CD14-positive monocyte (primary cell): ENCODE results near the gene HCK. TPM values are rescaled to one million over a fixed set of nuclear protein-coding genes. Genes with fewer than 3 reads are reported as not detected.

Experiments used
- DNase-seq, 3 donors: peaks; one replicate each; pipeline ENCODE4 v3.0.0-alpha.2; 2011 to 2022
- H2AFZ ChIP-seq: 2 replicates; pipeline ENCODE4 v1.6.0; 2012; ENCODE audit warnings: mild to moderate bottlenecking, low read depth, low read length, inconsistent platforms; ENCODE audit not compliant: insufficient read depth, poor library complexity, severe bottlenecking
- H3K27ac ChIP-seq, 2 donors: 1 replicate in 1 of 2; 2 replicates in 1 of 2; pipeline ENCODE4 v1.5.1; 2012 to 2013; ENCODE audit warnings: low read length in 2 of 2, control low read depth in 1 of 2, inconsistent platforms in 1 of 2, low read depth in 1 of 2, mild to moderate bottlenecking in 1 of 2
- H3K27me3 ChIP-seq, 2 donors: one replicate each; pipeline versions ENCODE4 v1.6.0 to v1.6.1; 2011 to 2013; ENCODE audit warnings: low read length in 2 of 2; ENCODE audit not compliant: control insufficient read depth in 2 of 2, insufficient read depth in 2 of 2
- H3K36me3 ChIP-seq, 2 donors: replicated peaks in 1 of 2; 1 replicate in 1 of 2; 2 replicates in 1 of 2; pipeline versions ENCODE4 v1.5.1 to v1.6.1; 2012 to 2013; ENCODE audit warnings: low read length in 2 of 2, control low read depth in 1 of 2, inconsistent platforms in 1 of 2, mild to moderate bottlenecking in 1 of 2; ENCODE audit not compliant: insufficient read depth in 2 of 2, control insufficient read depth in 1 of 2
- H3K4me1 ChIP-seq, 2 donors: 1 replicate in 1 of 2; 2 replicates in 1 of 2; pipeline versions ENCODE4 v1.5.1 to v1.6.1; 2012 to 2013; ENCODE audit warnings: low read length in 2 of 2, control low read depth in 1 of 2, inconsistent platforms in 1 of 2, mild to moderate bottlenecking in 1 of 2, moderate library complexity in 1 of 2; ENCODE audit not compliant: insufficient read depth in 2 of 2, control insufficient read depth in 1 of 2
- H3K4me2 ChIP-seq: replicated peaks from 2 replicates; pipeline ENCODE3; 2012; ENCODE audit warnings: low read length, moderate library complexity, mild to moderate bottlenecking; ENCODE audit not compliant: poor library complexity, severe bottlenecking; ENCODE audit errors: extremely low read depth
- H3K4me3 ChIP-seq, 3 experiments: fragments of 200-600 bp in 1 of 3; sonication (generic) in 1 of 3; replicated peaks in 1 of 3; 1 replicate in 2 of 3; 2 replicates in 1 of 3; pipeline ENCODE4 v1.5.1; 2011 to 2013; ENCODE audit warnings: low read length in 3 of 3, mild to moderate bottlenecking in 3 of 3, control low read depth in 2 of 3, low read depth in 2 of 3, inconsistent platforms in 1 of 3, moderate library complexity in 1 of 3
- H3K79me2 ChIP-seq: 2 replicates; pipeline ENCODE4 v1.6.0; 2012; ENCODE audit warnings: mild to moderate bottlenecking, control low read depth, inconsistent platforms, low read length, moderate library complexity; ENCODE audit not compliant: insufficient read depth
- H3K9ac ChIP-seq: 2 replicates; pipeline ENCODE4 v1.6.0; 2017; ENCODE audit warnings: low read length, mild to moderate bottlenecking; ENCODE audit not compliant: insufficient read depth, poor library complexity, severe bottlenecking
- H3K9me3 ChIP-seq, 2 donors: replicated peaks in 1 of 2; 1 replicate in 1 of 2; 2 replicates in 1 of 2; pipeline versions ENCODE4 v1.5.1 to v1.6.1; 2012 to 2013; ENCODE audit warnings: low read length in 2 of 2, control low read depth in 1 of 2; ENCODE audit not compliant: control insufficient read depth in 1 of 2, insufficient read depth in 1 of 2
- H4K20me1 ChIP-seq: 2 replicates; pipeline ENCODE4 v1.6.0; 2012; ENCODE audit warnings: mild to moderate bottlenecking, low read length, control low read depth, moderate library complexity; ENCODE audit not compliant: insufficient read depth
- H3K27ac Mint-ChIP-seq, 7 donors: one replicate each; pipeline ENCODE4 v1.8.0; 2020; ENCODE audit warnings: mild to moderate bottlenecking in 7 of 7, mixed read lengths in 7 of 7, moderate library complexity in 6 of 7, inconsistent platforms in 2 of 7
- H3K27me3 Mint-ChIP-seq, 3 donors: one replicate each; pipeline ENCODE4 v1.8.0; 2021 to 2022; ENCODE audit warnings: low read depth in 3 of 3, mild to moderate bottlenecking in 3 of 3, mixed read lengths in 3 of 3, moderate library complexity in 3 of 3, inconsistent platforms in 1 of 3
- H3K36me3 Mint-ChIP-seq, 2 donors: one replicate each; pipeline ENCODE4 v1.8.0; 2020; ENCODE audit warnings: mixed read lengths in 2 of 2, inconsistent platforms in 1 of 2, mild to moderate bottlenecking in 1 of 2
- H3K4me1 Mint-ChIP-seq: one replicate; pipeline ENCODE4 v1.8.0; 2020; ENCODE audit warnings: mild to moderate bottlenecking, mixed read lengths
- H3K4me3 Mint-ChIP-seq, 2 donors: one replicate each; pipeline ENCODE4 v1.8.0; 2020; ENCODE audit warnings: mild to moderate bottlenecking in 2 of 2, mixed read lengths in 2 of 2, moderate library complexity in 1 of 2
- H3K9me3 Mint-ChIP-seq, 7 donors: one replicate each; pipeline ENCODE4 v1.8.0; 2020 to 2022; ENCODE audit warnings: mixed read lengths in 7 of 7, mild to moderate bottlenecking in 6 of 7, moderate library complexity in 6 of 7, inconsistent platforms in 2 of 7
- CTCF ChIP-seq: fragments of 200-600 bp; IDR thresholded peaks from one replicate; pipeline ENCODE4 v1.8.0; 2022; ENCODE audit warnings: antibody characterized with exemption, mild to moderate bottlenecking
- WGBS: methylation state at CpG from one replicate; pipeline ENCODE4 v1.1.5; 2013; ENCODE audit warnings: missing lambda C conversion rate; ENCODE audit not compliant: insufficient coverage; 5-methylcytosine and 5-hydroxymethylcytosine counted together
- intact Hi-C, 2 donors: fragments of 100-400 bp; cut with micrococcal nuclease; formaldehyde crosslinking; loops; one replicate each; pipeline versions ENCODE4 v1.15.0 to v1.15.1; 2023
- polyA plus RNA-seq, 3 donors: library from polyadenylated mRNA; depleted of rRNA in 1 of 3; unstranded in 2 of 3; stranded (reverse) in 1 of 3; fragments of 300-500 nt in 2 of 3; fragments of >200 nt in 1 of 3; fragmentation: Illumina TruSeq in 2 of 3; gene quantifications; 1 replicate in 2 of 3; 2 replicates in 1 of 3; pipeline ENCODE4 v1.2.3, GENCODE V29; 2012 to 2021

The HCK gene
- polyA plus RNA-seq, 3 donors, result 430 to 688 (median 526) TPM

- peaks cover 90 to 97% of the 10 kb centered on the region in 2 donors for H3K36me3 Mint-ChIP-seq
- H3K4me3 ChIP-seq, result no peak overlapping the region
- no peak for DNase-seq
- H3K9me3 ChIP-seq, result no peaks in the 10 kb centered on the region
- no peak for TF ChIP-seq CTCF
- H3K4me1 Mint-ChIP-seq, result peaks cover 50% of the 10 kb centered on the region
- peak overlapping the region in 6 of 7 donors; percentile 4 to 81 (median 74) for H3K27ac Mint-ChIP-seq
- no peaks in the 10 kb centered on the region for H3K27me3 ChIP-seq
- H3K4me3 Mint-ChIP-seq, result no peak overlapping the region
- peaks cover 52 to 75% of the 10 kb centered on the region in 2 donors for H3K4me1 ChIP-seq
- peaks cover 87 to 96% of the 10 kb centered on the region in 2 donors for H3K36me3 ChIP-seq
- peaks cover 85% of the 10 kb centered on the region for H4K20me1 ChIP-seq
- intact Hi-C loops, result no loop called here
- peak overlapping the region; percentile 40 for H3K9ac ChIP-seq
- WGBS, result 100% methylated on average over 1 of the region's 1 CpG
- H3K27ac ChIP-seq, result peak overlapping the region; percentile 3 to 74
- H3K27me3 Mint-ChIP-seq, result peaks cover 0 to 2% (median 2%) of the 10 kb centered on the region in 3 donors
- peaks cover 57% of the 10 kb centered on the region for H3K79me2 ChIP-seq
- H2AFZ ChIP-seq, result no peak overlapping the region
- no peaks in the 10 kb centered on the region for H3K9me3 Mint-ChIP-seq
- no peak overlapping the region for H3K4me2 ChIP-seq
These were observed 23.5 kb downstream of the HCK start for GRCh38 chr20:32075534-32075933.

GRCh38 chr20:32077190-32077589 is 25.1 kb downstream of the HCK start:
- Histone ChIP-seq H3K9ac (no peak overlapping the region), H3K4me1 (peaks cover 47 to 70% of the 10 kb centered on the region in 2 donors), H2AFZ (no peak overlapping the region), H3K36me3 (peaks cover 91 to 100% of the 10 kb centered on the region in 2 donors), H3K79me2 (peaks cover 45% of the 10 kb centered on the region), H3K4me2 (no peak overlapping the region), H3K4me3 (no peak overlapping the region), H3K9me3 (no peaks in the 10 kb centered on the region), H3K27ac (peak overlapping the region; percentile 58 to 74), H3K27me3 (no peaks in the 10 kb centered on the region), H4K20me1 (peaks cover 88% of the 10 kb centered on the region)
- Mint-ChIP-seq H3K9me3 (no peaks in the 10 kb centered on the region), H3K4me3 (no peak overlapping the region), H3K4me1 (peaks cover 48% of the 10 kb centered on the region), H3K27me3 (peaks cover 0 to 2% (median 0%) of the 10 kb centered on the region in 3 donors), H3K36me3 (peaks cover 93 to 100% of the 10 kb centered on the region in 2 donors), H3K27ac (peak overlapping the region; percentile 52 to 90 (median 81))
- WGBS, result 0% methylated on average over 1 of the region's 4 CpGs
- intact Hi-C loops, result no loop called here
- peak in 2 of 3 donors; percentile 40 to 44 for DNase-seq
- TF ChIP-seq CTCF, result no peak
